C4-2B (cell line): Measurements from ENCODE around the gene PPT2.

Source experiments
- CTCF ChIP-seq: fragments of 450-650 bp; conservative IDR thresholded peaks from 2 replicates; pipeline ENCODE4 v1.5.1; 2017; ENCODE audit warnings: mild to moderate bottlenecking
- ZFX ChIP-seq: fragments of 450-650 bp; IDR thresholded peaks from 2 replicates; pipeline ENCODE4 v1.6.1; 2017

DNA sequence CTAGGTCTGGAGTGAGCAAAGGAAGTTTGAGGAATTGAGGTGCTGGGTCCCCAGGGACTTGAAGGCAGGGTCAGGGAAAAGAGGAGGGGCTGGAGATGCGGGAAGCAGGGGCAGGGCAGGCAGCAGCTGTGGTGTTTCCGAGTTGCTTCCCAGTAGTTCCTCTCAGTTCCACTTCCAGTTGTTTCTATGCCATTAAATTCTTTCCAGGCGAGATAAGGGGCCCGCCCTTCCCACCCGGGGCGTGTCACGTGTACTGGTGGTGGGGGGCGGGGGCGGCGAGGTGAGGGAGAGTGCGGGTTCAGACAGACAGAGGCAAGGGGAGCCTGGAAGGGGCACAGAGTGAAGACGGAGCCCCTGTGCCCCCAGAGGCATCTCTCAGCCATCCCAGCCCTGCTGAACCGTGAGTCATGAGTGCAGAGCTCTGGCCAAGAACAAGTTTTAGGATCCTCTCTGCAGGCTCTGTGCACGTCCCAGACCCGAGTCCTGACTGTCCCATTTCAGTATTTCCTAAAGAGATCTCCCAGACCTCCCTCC is 45.8 kb upstream of the PPT2 start:
- TF ChIP-seq CTCF = no peak
- no peak for TF ChIP-seq ZFX
